Vagina (tissue), 2 donors: ENCODE results near the gene LRRFIP1.

Experiments
- CTCF ChIP-seq, 3 experiments: fragments of 450-650 bp in 2 of 3; fragments of 200-600 bp in 1 of 3; sonication (generic) in 1 of 3; IDR thresholded peaks; one replicate each; pipeline ENCODE4 v1.5.1; 2017 to 2019; ENCODE audit warnings: antibody characterized with exemption in 3 of 3, mild to moderate bottlenecking in 2 of 3, moderate library complexity in 2 of 3
- POLR2A ChIP-seq, 2 donors: fragments of 450-650 bp; IDR thresholded peaks; one replicate each; pipeline ENCODE4 v1.6.1; 2017; ENCODE audit warnings: antibody characterized with exemption in 2 of 2, mild to moderate bottlenecking in 2 of 2, moderate library complexity in 2 of 2

- TF ChIP-seq POLR2A (IDR thresholded peaks at IDR 0.05) (no peak), CTCF (IDR thresholded peaks at IDR 0.05) (no peak)
Measured at GRCh38 chr2:237629739-237630138, 2.4 kb downstream of the LRRFIP1 start.
